K562 (cell line): Measurements from ENCODE around the gene SALL3. TPM values are rescaled to one million over a fixed set of nuclear protein-coding genes. Genes with fewer than 3 reads are reported as not detected.

Experiments used
- ATAC-seq: fragments of 200-7000 bp; cut with Tn5 transposase; 3 replicates; pipeline ENCODE4 v1.9.1; 2020; ENCODE audit warnings: moderate library complexity
- BruUV-seq: library from RNA; stranded (reverse); fragments of 400-500 nt; replicated peaks from 2 replicates; lab custom pipeline; 2021; lab: Mats Ljungman, UMichigan
- CTCF ChIA-PET: fragments of 300-600 bp; formaldehyde crosslinking; extraction: SDS; loops from one replicate; lab custom pipeline; 2021; ENCODE audit warnings: low intra/inter-chr PET ratio; lab: Yijun Ruan, JAX
- POLR2A ChIA-PET: fragments of 300-600, 350-650 bp; sonication (Branson Sonifier 250); formaldehyde crosslinking; extraction: SDS; loops from one replicate; lab custom pipeline; 2021; ENCODE audit warnings: antibody characterized with exemption, inconsistent platforms; lab: Yijun Ruan, JAX
- DNase-seq, 4 experiments: peaks; one replicate each; pipeline versions ENCODE4 v3.0.0 to v3.0.0-alpha.2; 2011 to 2018; ENCODE audit warnings: low spot score in 3 of 4, mixed read lengths in 3 of 4; ENCODE audit errors: extremely low read depth in 1 of 4
- FAIRE-seq: peaks from 2 replicates; lab custom pipeline; 2011; peaks lifted over from hg19 to GRCh38; lab: Jason Lieb, UNC
- H2AFZ ChIP-seq: 2 replicates; pipeline ENCODE4 v1.6.0; 2011; ENCODE audit warnings: low read depth, low read length, control low read depth, inconsistent platforms
- H3K27ac ChIP-seq: fragments of 200-600 bp; 3 replicates; pipeline ENCODE4 v1.8.0; 2011; ENCODE audit warnings: low read depth, mild to moderate bottlenecking, control low read depth, inconsistent platforms, low read length, moderate library complexity, mixed read lengths; ENCODE audit errors: extremely low read depth
- H3K27me3 ChIP-seq, 2 experiments: fragments of 300-600 bp in 1 of 2; 2 replicates in 1 of 2; 3 replicates in 1 of 2; pipeline versions ENCODE4 v1.6.0 to v1.8.0; 2011; ENCODE audit warnings: inconsistent platforms in 2 of 2, low read length in 2 of 2, mild to moderate bottlenecking in 1 of 2, mixed read lengths in 1 of 2, moderate library complexity in 1 of 2; ENCODE audit not compliant: control insufficient read depth in 2 of 2, insufficient read depth in 2 of 2
- H3K36me3 ChIP-seq: fragments of 300-600 bp; 3 replicates; pipeline ENCODE4 v1.8.0; 2011; ENCODE audit warnings: mild to moderate bottlenecking, low read length, inconsistent platforms; ENCODE audit not compliant: control insufficient read depth, insufficient read depth
- H3K4me1 ChIP-seq, 2 experiments: fragments of 200-600 bp in 1 of 2; replicated peaks in 1 of 2; 2 replicates in 1 of 2; 3 replicates in 1 of 2; pipeline versions ENCODE4 v1.5.1 to v1.8.0; 2011; ENCODE audit warnings: inconsistent platforms in 2 of 2, low read length in 2 of 2, mild to moderate bottlenecking in 1 of 2, mixed read lengths in 1 of 2, moderate library complexity in 1 of 2; ENCODE audit not compliant: control insufficient read depth in 2 of 2, insufficient read depth in 2 of 2
- H3K4me2 ChIP-seq: 2 replicates; pipeline ENCODE4 v1.6.1; 2011; ENCODE audit warnings: low read length, control low read depth, inconsistent platforms, mixed read lengths; ENCODE audit not compliant: insufficient read depth
- H3K4me3 ChIP-seq: fragments of 200-600 bp; sonication (generic), shearing (Covaris generic); 2 replicates; pipeline ENCODE4 v1.5.1; 2016; ENCODE audit warnings: control low read depth, inconsistent platforms
- H3K79me2 ChIP-seq: fragments of 200-600 bp; 3 replicates; pipeline ENCODE4 v1.8.0; 2011; ENCODE audit warnings: low read length, inconsistent platforms; ENCODE audit not compliant: control insufficient read depth, insufficient read depth
- H3K9ac ChIP-seq, 2 experiments: 2 replicates each; pipeline versions ENCODE4 v1.6.0 to v1.6.1; 2011; ENCODE audit warnings: low read depth in 2 of 2, low read length in 2 of 2, control low read depth in 1 of 2, inconsistent platforms in 1 of 2, mild to moderate bottlenecking in 1 of 2, mixed read lengths in 1 of 2; ENCODE audit not compliant: insufficient read depth in 1 of 2
- H3K9me1 ChIP-seq: one replicate; pipeline ENCODE4 v1.6.0; 2011; ENCODE audit warnings: inconsistent platforms, mild to moderate bottlenecking, low read length, moderate library complexity; ENCODE audit not compliant: control insufficient read depth, insufficient read depth
- H3K9me3 ChIP-seq: replicated peaks from 2 replicates; pipeline ENCODE4 v1.5.1; 2011; ENCODE audit warnings: low read depth, low read length, inconsistent platforms; ENCODE audit not compliant: control insufficient read depth, insufficient read depth
- H4K20me1 ChIP-seq: replicated peaks from 2 replicates; pipeline ENCODE4 v1.6.1; 2011; ENCODE audit warnings: low read length, inconsistent platforms, mixed read lengths; ENCODE audit not compliant: control insufficient read depth, insufficient read depth
- CTCF ChIP-seq, 3 experiments: IDR thresholded peaks in 2 of 3; conservative IDR thresholded peaks in 1 of 3; 2 replicates each; pipeline ENCODE4 v1.5.1; 2011 to 2012; ENCODE audit warnings: low read length in 3 of 3, mild to moderate bottlenecking in 3 of 3, control low read depth in 2 of 3, improper control_type of control experiment in 1 of 3, inconsistent platforms in 1 of 3, low read depth in 1 of 3, mixed read lengths in 1 of 3, moderate library complexity in 1 of 3; ENCODE audit not compliant: insufficient read depth in 2 of 3
- MAFF ChIP-seq: IDR thresholded peaks from 2 replicates; pipeline ENCODE4 v1.6.1; 2012; ENCODE audit warnings: low read length, improper control_type of control experiment
- MAX ChIP-seq: sonication (generic); formaldehyde crosslinking; IDR thresholded peaks from 2 replicates; pipeline ENCODE4 v1.9.0; 2022; ENCODE audit warnings: mild to moderate bottlenecking, missing genetic modification reagents
- MBD2 ChIP-seq: sonication (generic); IDR thresholded peaks from 2 replicates; pipeline ENCODE4 v1.6.1; 2016; ENCODE audit warnings: low read depth, borderline replicate concordance
- RAD21 ChIP-seq, 2 experiments: fragments of 250-450 bp in 1 of 2; fragments of 450-650 bp in 1 of 2; sonication (Bioruptor Pico) in 1 of 2; formaldehyde crosslinking in 1 of 2; IDR thresholded peaks in 1 of 2; conservative IDR thresholded peaks in 1 of 2; 2 replicates each; pipeline versions ENCODE4 v1.4.0 to v1.8.0; 2020 to 2022; ENCODE audit warnings: mild to moderate bottlenecking in 2 of 2, moderate library complexity in 1 of 2
- XRCC4 ChIP-seq: IDR thresholded peaks from one replicate; pipeline ENCODE4 v1.6.1; 2011; ENCODE audit not compliant: insufficient read depth, insufficient read length; ENCODE audit errors: extremely low read depth
- WGBS: fragments of 100-300 bp; shearing (Covaris generic); methylation state at CpG from one replicate; pipeline ENCODE4 v1.1.6; 2016; ENCODE audit warnings: low coverage, mixed read lengths; ENCODE audit not compliant: insufficient coverage; ENCODE audit errors: missing lambda C conversion rate; 5-methylcytosine and 5-hydroxymethylcytosine counted together
- in situ Hi-C: fragments of 300-500 bp; cut with MboI; formaldehyde crosslinking; loops from 4 replicates; pipeline ENCODE4 v1.15.0; 2018; ENCODE audit warnings: inconsistent platforms, mixed read lengths
- intact Hi-C: fragments of 100-400 bp; cut with micrococcal nuclease; formaldehyde crosslinking; loops from 2 replicates; pipeline ENCODE4 v1.14.2; 2022
- polyA plus RNA-seq, 8 experiments: library from polyadenylated mRNA; depleted of rRNA in 4 of 8; stranded (reverse) in 5 of 8; unstranded in 3 of 8; fragments of >200 nt; fragmentation: Nextera tagmentation in 2 of 8; fragmentation: Illumina TruSeq in 1 of 8; extraction: Ambion mirVana in 2 of 8; extraction: Trizol in 1 of 8; gene quantifications; 2 replicates each; pipeline versions ENCODE4 v1.2.1 to v1.2.3, GENCODE V29; 2011 to 2014; ENCODE audit warnings: inconsistent platforms in 1 of 8, missing spikeins in 1 of 8
- total RNA-seq, 7 experiments: library from RNA; depleted of rRNA in 6 of 7; stranded (reverse); fragments of >200 nt in 6 of 7; fragmentation: Illumina TruSeq in 2 of 7; extraction: Trizol in 2 of 7; gene quantifications; 2 replicates each; pipeline versions ENCODE4 v1.2.1 to v1.2.3, GENCODE V29; 2011 to 2021; ENCODE audit warnings: low replicate concordance in 1 of 7

Gene SALL3
- total and polyA plus RNA-seq, 9 of the 15 experiments (the other 6 are each of a cell fraction or from before 2014, with no cell fraction given): not detected

DNA sequence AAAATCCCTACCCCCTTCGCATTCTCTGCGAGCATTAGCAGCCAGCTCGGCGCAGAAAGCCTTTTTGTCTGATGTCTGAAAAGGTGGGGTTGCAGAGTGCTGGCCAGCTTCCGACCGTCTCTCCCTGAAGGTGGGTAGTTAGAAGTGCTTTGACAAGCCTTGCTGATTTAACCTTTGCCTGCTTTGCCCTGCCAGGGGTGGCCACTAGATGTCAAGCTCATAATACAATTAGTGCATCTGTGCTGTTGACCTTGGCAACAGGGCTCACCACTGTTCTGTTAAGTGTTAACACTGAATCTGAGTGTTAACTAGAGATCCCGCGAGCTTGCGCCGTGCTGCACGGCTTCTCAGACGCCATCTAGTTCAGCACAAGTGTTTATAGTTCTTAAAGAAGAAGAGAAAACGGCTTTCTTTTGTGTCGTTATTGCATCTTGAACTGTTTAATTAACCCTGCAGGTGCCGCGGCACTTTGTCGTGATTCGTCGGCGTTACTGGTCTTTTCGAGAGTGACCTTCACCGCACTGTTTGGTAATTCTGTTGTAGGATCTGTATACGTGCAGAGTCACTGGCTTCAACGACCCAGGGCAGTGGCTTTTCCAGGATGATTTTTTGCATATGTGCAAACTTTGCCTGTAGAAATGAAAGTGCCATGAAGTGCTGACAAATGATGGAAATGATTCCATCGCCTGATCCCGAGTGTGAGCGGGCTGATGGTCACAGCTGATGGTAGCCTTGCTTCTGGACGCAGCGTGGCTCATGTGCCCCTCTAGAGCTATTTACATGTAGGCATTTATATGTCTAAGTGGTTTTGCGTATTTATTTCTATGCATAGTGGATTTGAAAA lies 5.5 kb downstream of the SALL3 start:
- H3K27me3 ChIP-seq: peaks cover 6 to 11% of the 10 kb centered on the region in 2 experiments; a peak in 4 of 5 replicates
- POLR2A ChIA-PET: no interaction called here
- TF ChIP-seq XRCC4: no peak
- no peak for TF ChIP-seq MBD2
- no peak for TF ChIP-seq MAX (CRISPR knock-in tag)
- TF ChIP-seq RAD21 (CRISPR knock-in tag; conservative IDR thresholded peaks at IDR 0.05 in 1 of 2, IDR thresholded peaks at IDR 0.05 in 1 of 2): peak in 1 of 2 experiments; percentile 29; a peak in 1 of 4 replicates
- peak in 2 of 3 experiments; percentile 31 to 50; a peak in 3 of 6 replicates for TF ChIP-seq CTCF (IDR thresholded peaks at IDR 0.05 in 2 of 3, conservative IDR thresholded peaks at IDR 0.05 in 1 of 3; ENCODE audit: insufficient read depth in 2 of 3, low read depth in 1 of 3, low read length in 3 of 3)
- no peak for TF ChIP-seq MAFF
- TF ChIP-seq, all 486 proteins: peak for 2
- BruUV-seq: no TSS peak
- ATAC-seq: peak; percentile 43; the same call in 1 of the 3 replicates
- WGBS: 24% methylated on average over 29 of the region's 30 CpGs
- Histone ChIP-seq H3K9ac (no peak overlapping the region), H3K79me2 (no peaks in the 10 kb centered on the region), H3K36me3 (no peaks in the 10 kb centered on the region), H3K9me3 (no peaks in the 10 kb centered on the region), H3K4me1 (no peaks in the 10 kb centered on the region; a peak in 1 of 5 replicates), H3K9me1 (no peaks in the 10 kb centered on the region), H3K4me3 (no peak overlapping the region), H3K27ac (no peak overlapping the region), H3K4me2 (no peak overlapping the region), H2AFZ (no peak overlapping the region), H4K20me1 (no peaks in the 10 kb centered on the region)
- in situ Hi-C loops (no loop called here), intact Hi-C loops (loop anchor here (5.0 kb wide), 1 partner anchor 1218 kb away; no protein-coding TSS in a partner anchor)
- peak in 1 of 4 experiments; percentile 4 for DNase-seq
- no peak for FAIRE-seq
- CTCF ChIA-PET: no interaction called here
